ENCODE results near the gene DTD1.

Gene DTD1

GRCh38 chr20:18588574-18588933, 700 bp downstream of the DTD1 start:
- peak; percentile 31; the same call in 1 of the 2 replicates for TF ChIP-seq GATA2 (IDR thresholded peaks at IDR 0.05; ENCODE audit: low read depth, low read length)
- no peak for TF ChIP-seq GATA3 (IDR thresholded peaks at IDR 0.05; ENCODE audit: low read depth, low read length)

- TF ChIP-seq GATA2 (IDR thresholded peaks at IDR 0.05; ENCODE audit: low read depth, low read length) (no peak), GATA3 (IDR thresholded peaks at IDR 0.05; ENCODE audit: low read depth, low read length) (no peak)
These were observed 2.3 kb downstream of the DTD1 start for GRCh38 chr20:18589941-18590674.

DNA sequence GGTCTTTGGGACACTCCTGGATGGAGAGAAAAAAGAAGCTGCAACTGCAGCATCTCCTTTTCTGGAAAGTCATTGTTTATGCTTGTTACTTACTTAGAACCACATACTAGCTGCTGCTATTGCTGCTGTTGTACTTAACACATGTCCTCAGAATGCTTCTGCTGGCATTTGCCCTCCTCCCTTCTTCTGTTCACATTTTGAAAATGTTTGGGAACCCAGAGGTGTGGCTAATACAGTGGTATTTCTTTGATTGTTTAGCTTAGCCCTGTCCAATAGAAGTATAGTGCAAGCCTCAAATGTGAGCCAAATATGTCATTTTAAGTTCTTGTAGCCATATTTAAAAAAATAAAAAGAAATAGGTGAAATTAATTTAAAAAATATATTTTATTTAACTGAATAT, 8.4 kb downstream of the DTD1 start:
- TF ChIP-seq GATA3 (IDR thresholded peaks at IDR 0.05; ENCODE audit: low read depth, low read length) (no peak), GATA2 (IDR thresholded peaks at IDR 0.05; ENCODE audit: low read depth, low read length) (no peak)

- no peak for TF ChIP-seq GATA3 (IDR thresholded peaks at IDR 0.05; ENCODE audit: low read depth, low read length)
- TF ChIP-seq GATA2 (IDR thresholded peaks at IDR 0.05; ENCODE audit: low read depth, low read length): no peak
These were observed 21.9 kb downstream of the DTD1 start for GRCh38 chr20:18609741-18610140.

- TF ChIP-seq GATA3 (IDR thresholded peaks at IDR 0.05; ENCODE audit: low read depth, low read length): no peak
- no peak for TF ChIP-seq GATA2 (IDR thresholded peaks at IDR 0.05; ENCODE audit: low read depth, low read length)
These were observed 23.6 kb downstream of the DTD1 start for GRCh38 chr20:18611492-18611891.

- TF ChIP-seq GATA3 (IDR thresholded peaks at IDR 0.05; ENCODE audit: low read depth, low read length) (no peak), GATA2 (IDR thresholded peaks at IDR 0.05; ENCODE audit: low read depth, low read length) (no peak)
These were observed 25.7 kb downstream of the DTD1 start for GRCh38 chr20:18613553-18613952.

GRCh38 chr20:18614244-18614643, 26.4 kb downstream of the DTD1 start:
- TF ChIP-seq GATA2 (IDR thresholded peaks at IDR 0.05; ENCODE audit: low read depth, low read length) (no peak), GATA3 (IDR thresholded peaks at IDR 0.05; ENCODE audit: low read depth, low read length) (no peak)

DNA sequence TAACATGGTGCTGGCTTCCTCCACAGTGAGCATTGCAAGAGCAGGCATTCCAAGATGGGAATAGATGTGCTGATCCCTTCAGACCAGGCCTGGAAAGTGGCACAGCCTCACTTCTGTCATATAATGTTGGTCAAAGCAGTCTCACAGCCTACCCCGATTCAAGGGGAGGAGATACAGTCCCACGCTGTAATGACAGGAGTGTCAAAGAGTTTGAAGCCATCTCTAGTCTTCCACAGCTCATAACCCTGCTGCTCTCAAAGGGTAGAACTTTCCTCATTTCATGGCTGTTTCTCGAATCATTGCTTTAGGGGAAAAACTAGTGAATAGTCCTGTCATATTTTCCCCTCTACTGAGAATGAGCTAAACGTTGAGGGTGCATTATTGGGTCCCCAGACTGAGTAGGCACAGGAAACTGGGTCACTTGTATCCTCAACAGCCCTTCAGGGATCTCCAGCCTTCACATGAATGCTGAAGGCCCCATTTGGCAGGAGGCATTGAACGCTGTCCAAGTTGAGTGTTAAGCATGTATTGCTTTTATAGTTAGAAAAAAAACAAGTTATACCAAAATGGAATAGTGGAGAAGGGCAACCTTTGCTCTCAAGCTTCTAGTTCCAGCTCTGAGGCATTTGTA, 27.3 kb downstream of the DTD1 start:
- TF ChIP-seq GATA2 (IDR thresholded peaks at IDR 0.05; ENCODE audit: low read depth, low read length): no peak
- no peak for TF ChIP-seq GATA3 (IDR thresholded peaks at IDR 0.05; ENCODE audit: low read depth, low read length)

GRCh38 chr20:18621004-18621403, 33.1 kb downstream of the DTD1 start:
- TF ChIP-seq GATA3 (IDR thresholded peaks at IDR 0.05; ENCODE audit: low read depth, low read length): no peak
- no peak for TF ChIP-seq GATA2 (IDR thresholded peaks at IDR 0.05; ENCODE audit: low read depth, low read length)

DNA sequence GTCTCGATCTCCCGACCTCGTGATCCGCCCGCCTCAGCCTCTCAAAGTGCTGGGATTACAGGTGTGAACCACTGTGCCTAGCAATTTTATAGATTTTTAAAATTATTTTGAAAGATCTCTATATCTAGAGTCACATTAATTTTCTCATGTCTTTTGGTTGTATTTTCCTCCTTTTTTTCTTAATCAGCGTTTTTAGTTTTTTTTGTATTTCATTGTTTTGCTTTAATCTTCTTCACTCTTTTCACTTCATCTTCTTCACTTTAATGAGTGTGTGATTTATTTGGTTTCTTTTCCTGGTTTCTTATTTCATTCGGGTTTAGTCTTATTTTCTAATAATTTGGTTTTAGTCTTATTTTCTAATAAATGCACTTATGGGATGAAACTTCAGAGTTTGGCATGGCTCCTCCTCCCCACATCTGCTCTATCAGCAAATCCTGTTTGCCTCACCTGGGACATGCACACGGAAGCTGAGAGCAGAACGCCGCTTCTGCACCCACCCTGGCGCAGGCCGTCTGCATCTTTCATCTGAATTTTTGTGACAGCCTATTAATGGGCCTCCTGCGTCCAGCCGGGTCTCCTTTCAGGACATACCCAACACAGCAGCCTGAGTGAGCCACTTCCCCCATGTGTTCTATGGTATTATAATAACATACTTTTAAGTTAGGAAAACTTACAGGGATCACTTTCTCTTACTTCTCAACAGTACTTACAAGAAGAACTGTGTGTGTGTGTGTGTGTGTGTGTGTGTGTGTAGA, 35.5 kb downstream of the DTD1 start:
- TF ChIP-seq GATA3 (IDR thresholded peaks at IDR 0.05; ENCODE audit: low read depth, low read length): no peak
- TF ChIP-seq GATA2 (IDR thresholded peaks at IDR 0.05; ENCODE audit: low read depth, low read length): no peak

- TF ChIP-seq GATA3 (IDR thresholded peaks at IDR 0.05; ENCODE audit: low read depth, low read length) (no peak), GATA2 (IDR thresholded peaks at IDR 0.05; ENCODE audit: low read depth, low read length) (no peak)
These were observed 37.1 kb downstream of the DTD1 start for GRCh38 chr20:18624948-18625347.

DNA sequence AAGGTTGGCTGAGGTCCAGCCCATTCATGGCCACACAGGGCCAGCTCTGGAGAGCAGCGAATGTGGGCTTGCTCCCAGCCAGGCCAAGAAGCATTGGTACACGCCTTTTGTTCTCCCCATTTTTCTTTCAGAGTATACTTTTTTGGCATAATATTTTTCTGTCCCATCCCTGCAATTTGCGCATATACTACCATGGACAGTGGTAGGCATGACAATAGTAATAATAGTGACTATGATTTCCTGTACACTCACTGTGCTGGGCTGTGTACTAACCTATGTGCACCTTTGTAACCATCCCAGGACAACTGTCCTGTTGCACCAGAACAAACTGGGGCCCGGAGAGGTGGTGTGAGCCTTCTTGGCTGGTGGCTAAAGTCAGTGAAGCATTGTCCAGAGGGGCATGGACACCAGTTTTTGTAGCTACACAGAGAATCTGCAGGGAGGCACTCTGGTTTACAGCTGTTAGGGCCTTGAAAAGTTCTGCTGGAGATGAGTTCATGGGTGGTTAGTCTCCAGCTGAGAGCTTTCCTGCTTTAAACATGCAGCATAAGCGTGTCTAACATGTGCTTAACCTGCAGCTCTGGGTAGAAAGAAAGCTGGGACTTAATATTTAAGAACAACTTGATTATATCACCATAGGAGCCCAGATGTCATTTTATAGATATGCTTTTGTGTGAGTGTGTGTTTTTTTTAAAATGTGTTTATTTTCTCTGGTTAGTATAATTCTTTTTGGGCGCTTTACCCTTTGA, 38.2 kb downstream of the DTD1 start:
- no peak for TF ChIP-seq GATA3 (IDR thresholded peaks at IDR 0.05; ENCODE audit: low read depth, low read length)
- no peak for TF ChIP-seq GATA2 (IDR thresholded peaks at IDR 0.05; ENCODE audit: low read depth, low read length)

GRCh38 chr20:18628330-18628920, 40.6 kb downstream of the DTD1 start:
- no peak for TF ChIP-seq GATA2 (IDR thresholded peaks at IDR 0.05; ENCODE audit: low read depth, low read length)
- no peak for TF ChIP-seq GATA3 (IDR thresholded peaks at IDR 0.05; ENCODE audit: low read depth, low read length)
